CD4-positive, alpha-beta T cell treated with Interleukin-17A for 4 hours (primary cell): ENCODE results near the gene ARMC9.
"Not testable (repeated sequence)": the region's sequence is repeated elsewhere in the genome, so short reads cannot be mapped to it uniquely, and the experiment has no call there.

ENCODE experiments used
- DNase-seq: peaks from one replicate; pipeline ENCODE4 v3.0.0-alpha.2; 2020; ENCODE audit warnings: mixed read lengths

Gene ARMC9

DNA sequence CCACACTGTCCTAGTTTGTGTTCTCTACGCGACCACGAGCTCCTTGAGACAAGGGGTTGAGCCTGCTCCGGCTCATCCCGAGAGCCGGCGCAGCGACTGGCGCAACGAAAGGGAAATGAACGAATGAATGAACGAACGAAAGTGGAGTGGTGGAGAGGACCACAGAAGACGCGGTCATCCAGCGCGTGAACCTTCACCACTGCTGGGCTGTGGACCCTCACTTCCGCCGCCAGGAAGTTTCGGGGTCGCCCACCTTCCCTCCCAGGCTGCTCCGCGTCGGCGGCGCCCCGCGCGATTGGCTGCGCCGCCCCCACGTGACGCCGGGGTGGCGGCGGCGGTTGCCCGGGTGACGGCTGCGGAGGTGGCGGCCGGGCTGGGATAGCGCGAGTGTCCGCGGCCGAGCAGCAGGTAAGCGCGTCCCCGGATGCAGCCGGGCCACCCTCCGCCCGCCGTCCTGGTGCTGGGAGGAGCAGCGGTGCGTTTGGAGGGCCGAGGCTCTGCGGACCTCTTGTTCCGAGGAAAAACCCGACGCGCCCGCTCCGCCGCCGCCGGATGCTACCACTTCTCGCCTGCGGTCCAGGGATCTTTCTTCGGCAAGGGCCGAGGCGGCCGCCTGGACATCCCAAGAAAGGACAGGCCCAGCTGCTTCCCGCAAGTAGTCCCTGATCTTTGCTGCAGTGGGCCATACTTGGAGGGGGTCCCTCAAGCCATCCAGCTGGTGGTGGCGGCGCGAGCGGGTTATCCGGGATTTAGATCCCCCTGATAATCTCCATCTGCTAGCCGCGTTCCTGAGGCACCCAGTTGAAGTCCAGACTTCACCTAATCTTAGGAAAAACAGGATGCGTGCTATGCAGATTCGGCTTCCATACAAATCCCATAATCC lies at the start of gene ARMC9:
Gene ARMC9, plus strand, starts transcription at position 341 of the 883 bp plus-strand sequence. CDS start 7,608 bp downstream, outside the sequence.
- peak; percentile 77 for DNase-seq

DNA sequence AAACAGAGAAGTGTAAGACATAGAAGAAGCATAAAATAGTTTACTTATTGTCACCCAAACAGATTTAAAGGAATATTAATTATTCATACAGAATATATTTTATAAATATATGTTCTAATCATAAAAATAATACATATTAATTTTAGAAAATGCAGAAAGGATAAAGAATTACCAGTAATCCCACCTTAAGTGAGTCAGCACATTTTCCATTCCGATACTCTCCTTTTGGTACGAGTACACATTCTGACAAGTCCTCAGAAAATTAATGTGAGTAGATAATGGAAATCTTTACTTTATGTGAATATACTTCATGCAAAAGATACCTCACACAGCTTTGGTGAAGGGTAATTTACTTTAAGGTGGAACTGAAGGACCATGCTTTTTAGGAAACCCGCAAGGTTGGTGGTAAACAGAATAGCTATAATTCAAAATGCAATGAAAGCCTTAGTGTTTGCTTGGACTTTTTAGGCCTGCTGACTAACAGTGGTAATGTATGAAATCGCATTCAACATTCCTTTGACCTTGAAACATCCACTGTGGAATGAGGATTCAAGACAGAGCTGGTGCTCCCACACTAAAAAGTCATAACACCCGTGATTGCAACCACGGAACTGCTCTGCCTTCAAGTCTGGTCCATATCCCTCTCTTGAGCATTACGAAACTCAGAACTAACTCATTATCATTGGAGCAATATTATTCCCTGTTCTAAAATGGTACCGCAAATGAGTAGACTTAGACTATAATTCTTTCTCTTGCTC lies 45.5 kb upstream of the ARMC9 start:
- no peak for DNase-seq

GRCh38 chr2:231159306-231159705 lies 39.1 kb upstream of the ARMC9 start:
- DNase-seq = no peak

DNA sequence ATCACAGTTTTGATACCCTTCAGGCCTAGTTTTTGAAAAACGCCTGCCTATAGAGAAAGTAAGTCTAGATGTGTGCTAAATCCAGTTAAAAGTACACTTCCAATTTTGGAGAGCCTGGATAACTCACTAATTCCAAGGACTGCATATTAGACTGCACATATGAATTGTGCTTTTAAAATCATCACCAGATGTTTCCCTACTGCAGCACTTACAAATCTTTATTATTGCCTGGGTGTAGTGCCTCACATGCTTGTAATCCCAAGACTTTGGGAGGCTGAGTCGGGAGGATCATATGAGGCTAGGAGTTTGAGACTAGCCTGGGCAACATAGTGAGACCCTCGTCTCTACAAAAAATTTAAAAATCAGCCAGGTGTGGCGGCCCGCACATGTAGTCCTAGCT lies 37.7 kb upstream of the ARMC9 start:
- no peak for DNase-seq

- DNase-seq = no peak
Measured at GRCh38 chr2:231161252-231161839, 37.1 kb upstream of the ARMC9 start.

GRCh38 chr2:231161877-231162329 lies 36.5 kb upstream of the ARMC9 start:
- no peak for DNase-seq

- no peak for DNase-seq
Measured at GRCh38 chr2:231163011-231163410, 35.4 kb upstream of the ARMC9 start.

- DNase-seq = no peak
Measured at GRCh38 chr2:231163414-231164095, 34.9 kb upstream of the ARMC9 start.

DNA sequence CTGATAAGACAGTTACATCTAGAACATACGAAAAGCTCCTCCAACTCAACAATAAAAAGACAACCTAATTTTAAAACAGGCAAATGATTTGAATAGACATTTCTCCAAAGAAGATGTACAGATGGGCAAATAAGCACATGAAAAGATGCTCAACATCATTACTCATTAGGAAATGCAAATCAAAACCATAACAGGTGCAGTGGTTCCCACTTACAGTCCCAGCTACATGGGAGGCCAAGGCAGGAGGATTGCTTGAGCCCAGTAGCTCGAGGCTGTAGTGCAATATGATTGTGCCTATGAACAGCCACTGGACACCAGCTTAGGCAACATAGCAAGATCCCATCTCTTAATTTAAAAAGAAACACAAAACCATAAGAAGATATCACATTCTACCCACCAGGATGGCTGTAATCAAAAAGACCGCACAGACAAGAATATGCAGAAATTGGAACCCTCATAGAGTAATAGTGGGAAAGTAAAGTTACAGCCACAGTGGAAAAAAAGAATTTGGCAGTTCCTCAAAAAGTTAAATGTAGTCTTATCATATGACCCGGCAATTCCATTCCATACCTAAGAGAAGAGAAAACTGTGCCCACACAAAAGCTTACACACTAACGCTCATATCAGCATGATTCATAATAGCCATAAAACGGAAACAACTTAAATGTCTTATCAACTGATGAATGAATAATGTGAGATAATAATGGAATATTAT lies 30.5 kb upstream of the ARMC9 start:
- no peak for DNase-seq

DNA sequence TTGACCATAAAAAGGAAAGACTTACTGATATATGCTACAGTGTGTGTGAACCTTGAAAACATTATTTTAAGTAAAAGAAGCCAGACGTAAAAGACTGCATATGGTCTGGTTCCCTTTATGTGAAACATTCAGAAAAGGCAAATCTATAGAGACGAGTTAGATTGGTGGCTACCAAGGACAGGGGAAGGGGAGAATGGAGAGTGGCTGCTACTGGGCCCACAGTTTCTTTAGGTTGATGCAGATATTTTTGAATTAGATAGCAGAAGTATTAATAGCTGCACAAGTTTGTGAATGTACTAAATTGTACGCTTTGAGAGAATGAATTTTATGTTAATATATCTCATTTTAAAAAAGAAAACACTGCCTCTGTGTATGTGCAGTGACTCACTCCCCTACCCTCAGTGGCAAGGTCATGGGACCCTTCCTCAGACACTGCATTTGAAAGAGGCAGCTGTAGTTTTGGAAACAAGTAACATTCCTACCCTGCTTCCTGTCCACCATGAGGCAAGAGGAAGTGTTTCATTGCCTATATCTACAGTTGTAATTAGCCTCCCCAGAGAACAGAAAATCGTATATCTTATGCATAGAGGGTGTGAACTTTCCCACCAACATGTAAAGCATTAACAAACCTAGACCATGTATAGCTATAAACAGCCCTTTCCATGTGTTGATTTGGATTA lies 29.8 kb upstream of the ARMC9 start:
- DNase-seq = no peak

DNA sequence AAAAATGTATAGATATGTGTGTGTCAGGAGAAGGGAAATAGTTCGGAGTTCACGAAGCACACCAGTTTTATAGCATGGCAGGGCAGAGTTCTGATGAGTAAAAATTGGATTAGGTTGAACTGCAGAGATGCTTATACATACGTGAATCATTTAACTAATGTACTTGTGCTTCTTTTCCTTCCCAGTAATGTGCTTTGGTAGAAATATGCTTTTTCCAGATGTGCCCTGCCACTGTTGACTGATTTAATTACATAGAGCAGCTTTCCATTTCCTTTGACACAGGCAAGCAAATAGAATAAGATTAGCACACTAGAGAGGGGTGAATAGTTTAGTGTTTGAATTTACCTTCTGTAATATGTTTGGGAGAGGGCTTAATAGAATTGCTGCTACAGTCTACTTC lies 28.9 kb upstream of the ARMC9 start:
- DNase-seq = no peak

GRCh38 chr2:231170055-231170454 lies 28.4 kb upstream of the ARMC9 start:
- DNase-seq = no peak

- DNase-seq = no peak
Measured at GRCh38 chr2:231172025-231172424, 26.4 kb upstream of the ARMC9 start.

GRCh38 chr2:231174211-231174651 lies 24.2 kb upstream of the ARMC9 start:
- no peak for DNase-seq

- DNase-seq = no peak
Measured at GRCh38 chr2:231176066-231176465, 22.4 kb upstream of the ARMC9 start.

- DNase-seq = no peak
Measured at GRCh38 chr2:231177156-231178025, 21.0 kb upstream of the ARMC9 start.

DNA sequence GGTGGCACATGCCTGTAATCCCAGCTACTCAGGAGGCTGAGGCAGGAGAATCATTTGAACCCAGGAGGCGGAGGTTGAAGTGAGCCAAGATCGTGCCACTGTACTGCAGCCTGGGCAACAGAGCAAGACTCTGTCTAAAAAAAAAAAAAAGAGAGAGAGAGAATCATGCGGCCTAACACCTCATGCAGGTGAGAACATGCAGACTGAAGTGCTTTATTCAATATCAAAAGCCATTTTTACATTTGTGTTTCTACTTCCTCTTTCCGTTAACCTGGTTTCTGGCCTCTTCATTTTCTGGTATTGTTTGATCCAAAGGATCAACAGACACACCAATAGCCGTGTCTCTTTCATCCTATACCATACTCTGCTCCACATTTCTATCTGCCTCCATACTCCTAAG lies 19.6 kb upstream of the ARMC9 start:
- DNase-seq = not testable (repeated sequence)

DNA sequence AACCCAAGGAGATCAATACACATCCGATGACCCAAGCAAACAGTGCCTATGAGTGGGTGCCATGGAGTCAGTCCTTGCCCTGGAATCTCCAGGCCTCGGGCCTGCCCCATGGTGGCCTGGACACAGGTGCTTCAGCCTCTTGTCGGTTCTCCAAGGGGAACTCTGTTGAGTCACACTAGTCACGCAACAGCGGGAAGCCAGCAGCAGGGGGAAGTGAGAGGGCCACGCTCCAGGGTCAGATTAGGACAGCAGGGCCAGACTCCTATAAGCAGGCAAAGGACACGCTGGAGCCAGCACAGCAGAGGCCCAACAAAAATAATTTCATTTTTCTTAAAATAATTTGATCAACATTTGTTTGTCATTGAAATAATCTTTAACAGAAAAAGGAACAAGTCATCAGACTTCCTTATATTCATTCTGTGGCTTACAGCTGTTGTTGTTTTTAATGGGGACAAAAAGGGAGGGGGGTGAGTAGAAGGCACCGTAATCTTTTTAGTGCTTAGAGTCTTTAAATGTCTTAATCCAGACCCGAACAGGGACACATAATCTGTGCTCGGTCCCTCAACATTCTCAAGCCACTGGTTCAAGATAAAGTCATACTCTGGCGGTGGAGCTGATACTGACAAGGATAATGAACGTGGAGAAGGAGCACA lies 16.4 kb upstream of the ARMC9 start:
- DNase-seq = no peak

DNA sequence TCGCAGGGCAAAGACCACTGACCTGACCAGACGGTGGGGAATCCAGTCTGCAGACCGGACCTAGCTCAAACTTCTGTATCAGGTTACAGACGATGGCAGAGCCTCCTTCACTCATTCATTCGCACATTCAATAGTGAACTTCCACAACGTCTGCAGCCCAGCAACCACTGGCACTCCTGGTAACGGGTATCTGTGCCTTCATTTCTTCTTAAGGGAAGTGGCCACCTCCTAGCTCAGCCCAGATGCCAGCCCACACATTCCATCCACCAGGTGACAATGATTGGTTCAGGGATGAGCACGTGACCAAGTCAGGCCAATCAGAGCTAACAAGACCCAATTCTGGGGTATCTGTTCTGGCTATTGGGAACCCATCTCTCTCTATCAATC lies 15.9 kb upstream of the ARMC9 start:
- no peak for DNase-seq

- DNase-seq = no peak
Measured at GRCh38 chr2:231183851-231184250, 14.6 kb upstream of the ARMC9 start.
